Heart left ventricle (tissue), 16 donors: ENCODE data around the gene WBP1. TPM values are rescaled to one million over a fixed set of nuclear protein-coding genes. Genes with fewer than 3 reads are reported as not detected.

Experiments used
- ATAC-seq, 4 donors: fragments of 200-7000 bp; cut with Tn5 transposase; one replicate each; pipeline ENCODE4 v1.9.1; 2020 to 2022; ENCODE audit warnings: moderate library complexity in 4 of 4, mild to moderate bottlenecking in 3 of 4, moderate number of reproducible peaks in 1 of 4
- DNase-seq, 5 donors: peaks; one replicate each; pipeline ENCODE4 v3.0.0-alpha.2; 2020
- H3K27ac ChIP-seq, 12 donors: fragments of 200-600 bp; sonication (generic) in 4 of 12; one replicate each; pipeline versions ENCODE4 v1.5.0 to v1.8.0; 2016 to 2022; ENCODE audit warnings: mild to moderate bottlenecking in 2 of 12
- H3K27me3 ChIP-seq, 9 donors: fragments of 200-600 bp; sonication (generic) in 2 of 9; one replicate each; pipeline versions ENCODE4 v1.5.1 to v1.8.0; 2016 to 2022; ENCODE audit warnings: mild to moderate bottlenecking in 3 of 9
- H3K36me3 ChIP-seq, 9 donors: fragments of 200-600 bp; sonication (generic) in 2 of 9; one replicate each; pipeline versions ENCODE4 v1.5.0 to v1.8.0; 2018 to 2022; ENCODE audit warnings: mild to moderate bottlenecking in 2 of 9
- H3K4me1 ChIP-seq, 12 donors: fragments of 200-600 bp; sonication (generic) in 4 of 12; one replicate each; pipeline versions ENCODE4 v1.5.0 to v1.8.0; 2016 to 2022; ENCODE audit warnings: mild to moderate bottlenecking in 3 of 12
- H3K4me3 ChIP-seq, 12 donors: fragments of 200-600 bp; sonication (generic) in 4 of 12; one replicate each; pipeline versions ENCODE4 v1.5.0 to v1.8.0; 2017 to 2022; ENCODE audit warnings: mild to moderate bottlenecking in 9 of 12, moderate library complexity in 4 of 12
- H3K9me3 ChIP-seq, 12 donors: fragments of 200-600 bp; sonication (generic) in 4 of 12; one replicate each; pipeline versions ENCODE4 v1.5.0 to v1.8.0; 2016 to 2022; ENCODE audit warnings: mild to moderate bottlenecking in 1 of 12
- POLR2A ChIP-seq, 2 donors: fragments of 450-650 bp; IDR thresholded peaks; one replicate each; pipeline ENCODE4 v1.6.1; 2017; ENCODE audit warnings: antibody characterized with exemption in 2 of 2, mild to moderate bottlenecking in 2 of 2, moderate library complexity in 2 of 2
- WGBS, 4 donors: extraction: QIAGEN DNeasy Blood & Tissue Kit in 2 of 4; methylation state at CpG; one replicate each; pipeline versions ENCODE4 v1.1.5 to v1.1.7; 2013 to 2018; 5-methylcytosine and 5-hydroxymethylcytosine counted together
- intact Hi-C, 10 donors: fragments of 100-400 bp; cut with DNase I; formaldehyde crosslinking; loops; one replicate each; pipeline versions ENCODE4 v1.11.1 to v1.14.2; 2022
- polyA plus RNA-seq, 2 donors: library from polyadenylated mRNA; stranded (reverse); fragments of 200-250 nt; gene quantifications; one replicate each; pipeline ENCODE4 v1.2.3, GENCODE V29; 2013
- total RNA-seq, 9 donors: library from RNA; depleted of rRNA in 2 of 9; stranded (reverse); fragments of >200 nt in 2 of 9; fragmentation: NEBNext Ultra II Directional in 3 of 9; extraction: Animal tissue kit (Norgen Biotek cat#: 25700) in 3 of 9; gene quantifications; one replicate each; pipeline versions ENCODE4 v1.1.0 to v1.2.4, GENCODE V29; 2016 to 2023
- TF ChIP-seq, protein P1 (sequence below), 12 donors: fragments of 200-600 bp; sonication (generic) in 4 of 12; IDR thresholded peaks; one replicate each; pipeline versions ENCODE4 v1.5.0 to v1.8.0; 2018 to 2022; ENCODE audit warnings: antibody characterized with exemption in 12 of 12, mild to moderate bottlenecking in 5 of 12
- donor health status: ischemic (EF 13 %, LVEDD 7.1; RV severe dilation, severe dysfunction).
- donor health status: healthy with polysubstance abuse.
- donor health status: DM: no; HTN: yes; CAD: no.
- donor health status: DM: no; HTN: no; CAD: no.
- donor health status: ischemic (EF 25% LVEDD 6.9; RV normal size, moderate dysfunction).
- donor health status: ischemic (EF 25% LVEDD 5.7; RV mildly dilated, moderate dysfunction).
- donor health status: healthy.
- donor health status: DM: yes; HTN: yes; CAD: no.
- donor health status: ischemic (EF 35%, LVEDD 5.7; RV mildly dilated, moderate dysfunction).
- donor health status: nonischemic (EF 11% LVEDD 7.7; RV severe dilation, severe dysfunction).
- donor health status: DM: yes; HTN: yes; CAD: no.
- donor health status: PGD.
- donor health status: ischemic (EF 29% LVEDD 5.4; RV normal size, mild dysfunction).
- donor health status: nonischemic (EF 23%, LVEDD 6.1; RV moderate dilation, normal function).

WBP1 gene
- total and polyA plus RNA-seq, 11 donors, result 29.0 to 58.4 (median 42.4) TPM

DNA sequence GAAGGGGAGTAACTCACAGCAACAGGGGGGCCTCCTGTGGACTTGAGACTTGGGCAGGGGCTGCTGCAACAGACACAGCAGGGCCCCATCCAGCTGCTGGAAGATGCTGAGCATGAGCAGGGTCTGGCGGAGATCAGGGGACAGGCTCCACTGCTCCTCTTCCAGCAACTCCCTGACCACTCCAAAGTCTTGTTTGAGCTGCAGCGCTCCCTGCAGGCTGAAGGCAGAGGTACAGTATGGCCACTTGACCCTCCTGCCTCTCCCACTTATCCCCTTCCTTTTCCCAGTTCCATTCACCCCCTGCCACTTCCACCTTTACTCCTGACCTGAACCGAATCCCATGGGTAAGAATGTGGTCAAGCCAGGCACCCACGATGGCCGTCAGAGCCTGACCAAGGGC, 16.7 kb downstream of the WBP1 start:
- intact Hi-C loops, result no loop called here
- WGBS, 4 donors, result 87 to 95% (median 89%) methylated on average over 5 of the region's 5 CpGs

DNA sequence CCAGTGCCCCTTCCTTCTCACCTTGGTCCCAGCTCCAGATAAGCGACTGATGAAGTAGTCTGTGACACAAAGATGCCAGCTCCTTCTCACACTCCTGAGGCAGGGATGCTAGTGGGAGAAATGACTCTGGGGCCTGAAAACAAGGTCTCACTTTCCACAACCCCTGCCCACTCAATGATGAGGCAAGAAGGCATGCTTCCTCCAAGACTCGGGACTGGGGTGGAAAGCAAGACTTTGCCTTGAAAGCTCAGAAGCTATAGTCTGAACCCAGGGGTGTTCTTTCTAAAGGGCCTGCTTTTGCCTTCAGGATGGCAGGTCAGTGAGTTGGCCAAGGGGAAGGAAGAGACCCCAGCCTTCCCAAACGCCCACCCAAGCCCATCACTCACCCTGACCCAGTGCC, 23.2 kb downstream of the WBP1 start:
- no peaks in the 10 kb centered on the region for H3K9me3 ChIP-seq
- peak overlapping the region in 6 of 12 donors; percentile 87 to 97 (median 89) for H3K27ac ChIP-seq
- peaks cover 5 to 42% (median 25%) of the 10 kb centered on the region in 12 donors for H3K4me1 ChIP-seq
- DNase-seq (no peak), ATAC-seq (no peak)
- H3K27me3 ChIP-seq, result no peaks in the 10 kb centered on the region
- TF ChIP-seq, protein P1, sequence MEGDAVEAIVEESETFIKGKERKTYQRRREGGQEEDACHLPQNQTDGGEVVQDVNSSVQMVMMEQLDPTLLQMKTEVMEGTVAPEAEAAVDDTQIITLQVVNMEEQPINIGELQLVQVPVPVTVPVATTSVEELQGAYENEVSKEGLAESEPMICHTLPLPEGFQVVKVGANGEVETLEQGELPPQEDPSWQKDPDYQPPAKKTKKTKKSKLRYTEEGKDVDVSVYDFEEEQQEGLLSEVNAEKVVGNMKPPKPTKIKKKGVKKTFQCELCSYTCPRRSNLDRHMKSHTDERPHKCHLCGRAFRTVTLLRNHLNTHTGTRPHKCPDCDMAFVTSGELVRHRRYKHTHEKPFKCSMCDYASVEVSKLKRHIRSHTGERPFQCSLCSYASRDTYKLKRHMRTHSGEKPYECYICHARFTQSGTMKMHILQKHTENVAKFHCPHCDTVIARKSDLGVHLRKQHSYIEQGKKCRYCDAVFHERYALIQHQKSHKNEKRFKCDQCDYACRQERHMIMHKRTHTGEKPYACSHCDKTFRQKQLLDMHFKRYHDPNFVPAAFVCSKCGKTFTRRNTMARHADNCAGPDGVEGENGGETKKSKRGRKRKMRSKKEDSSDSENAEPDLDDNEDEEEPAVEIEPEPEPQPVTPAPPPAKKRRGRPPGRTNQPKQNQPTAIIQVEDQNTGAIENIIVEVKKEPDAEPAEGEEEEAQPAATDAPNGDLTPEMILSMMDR (IDR thresholded peaks at IDR 0.05), result no peak
- TF ChIP-seq POLR2A (IDR thresholded peaks at IDR 0.05), result no peak
- 47 to 69% (median 61%) methylated on average over 3 of the region's 3 CpGs for WGBS, 4 donors
- H3K36me3 ChIP-seq, result peaks cover 0 to 57% (median 45%) of the 10 kb centered on the region in 9 donors
- peak overlapping the region; percentile 71 to 98 (median 88) for H3K4me3 ChIP-seq
- intact Hi-C loops, result loop anchor here in 2 of 10 donors (5.0 kb wide), 2 partner anchors 51 to 106 kb away; no protein-coding TSS in a partner anchor

More for the DNA sequence above, 16.7 kb downstream of the WBP1 start:
- Histone ChIP-seq H3K4me3 (no peak overlapping the region), H3K9me3 (no peaks in the 10 kb centered on the region), H3K27me3 (no peaks in the 10 kb centered on the region), H3K36me3 (peaks cover 0 to 51% (median 37%) of the 10 kb centered on the region in 9 donors), H3K27ac (no peak overlapping the region), H3K4me1 (peaks cover 4 to 34% (median 21%) of the 10 kb centered on the region in 12 donors)
- no peak for TF ChIP-seq POLR2A (IDR thresholded peaks at IDR 0.05)
- TF ChIP-seq, protein P1 (IDR thresholded peaks at IDR 0.05), result peak in 5 of 12 donors; percentile 7 to 17 (median 12)
- DNase-seq (no peak), ATAC-seq (no peak)

DNA sequence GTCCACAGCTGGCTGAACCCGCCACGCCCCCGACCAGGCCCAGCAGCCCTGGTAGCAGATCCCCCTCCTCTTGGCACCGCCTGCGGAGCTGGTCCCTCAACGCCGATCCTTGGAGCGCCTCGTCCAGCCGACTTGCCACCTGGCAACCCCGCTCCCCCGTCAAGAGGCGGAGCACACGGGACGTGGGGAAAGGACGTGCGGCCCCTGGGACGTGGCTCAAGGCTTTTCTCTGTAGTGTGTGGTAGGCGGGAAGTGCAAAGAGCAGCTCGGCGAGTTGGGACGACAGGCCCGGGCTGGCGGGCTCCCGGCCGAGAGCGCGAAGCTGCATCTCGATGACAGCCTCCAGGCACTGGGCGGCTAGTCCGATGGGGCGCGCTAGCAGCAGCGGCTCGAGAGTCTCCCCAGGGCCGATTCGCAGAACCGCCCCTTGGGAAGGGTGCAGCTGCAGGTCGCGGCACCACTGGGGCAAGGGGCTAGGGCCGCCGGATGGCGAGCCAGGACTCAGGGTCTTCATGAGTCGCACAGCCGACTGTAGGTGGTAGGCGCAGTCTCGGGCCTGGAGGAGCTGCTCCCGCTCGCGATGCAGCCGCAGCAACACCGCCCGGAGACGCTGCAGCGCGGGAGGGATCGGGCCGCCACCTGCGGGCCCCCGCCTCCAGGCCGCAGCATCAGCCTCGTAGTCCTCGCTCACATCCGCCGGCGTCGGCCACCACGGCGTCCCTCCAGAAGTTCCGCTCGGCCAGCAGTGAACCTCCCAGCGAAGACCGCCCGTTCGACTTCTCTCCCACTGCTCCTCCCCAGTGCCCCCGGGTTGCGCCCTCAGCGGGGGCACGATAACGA, 23.9 kb downstream of the WBP1 start:
- H3K9me3 ChIP-seq, result no peaks in the 10 kb centered on the region
- TF ChIP-seq POLR2A (IDR thresholded peaks at IDR 0.05), result no peak
- TF ChIP-seq, protein P1 (IDR thresholded peaks at IDR 0.05), result no peak

More for the DNA sequence above, 23.9 kb downstream of the WBP1 start:
- intact Hi-C loops, result loop anchor here in 6 of 10 donors (1.0 to 5.0 kb wide), 9 partner anchors 25 to 107 kb away; partner anchors contain the start of genes INO80B (in 2 of the 6) and PCGF1 (in 1 of the 6)
- H3K4me1 ChIP-seq, result peaks cover 5 to 34% (median 25%) of the 10 kb centered on the region in 12 donors
- H3K27me3 ChIP-seq, result no peaks in the 10 kb centered on the region
- peak in 1 of 5 donors; percentile 85 for DNase-seq
- peak overlapping the region; percentile 71 to 98 (median 88) for H3K4me3 ChIP-seq
- ATAC-seq, result peak; percentile 12 to 72 (median 68)
- peaks cover 0 to 59% (median 50%) of the 10 kb centered on the region in 9 donors for H3K36me3 ChIP-seq
- WGBS, 4 donors, result 1 to 2% (median 1%) methylated on average over 36 to 80 of the region's 80 CpGs
- H3K27ac ChIP-seq, result peak overlapping the region; percentile 73 to 97 (median 92)
